Activated CD8-positive, alpha-beta T cell treated with anti-CD3 and anti-CD28 coated beads for 36 hours (primary cell): ENCODE measurements around the gene HNRNPLL. TPM values are rescaled to one million over a fixed set of nuclear protein-coding genes. Genes with fewer than 3 reads are reported as not detected.
A peak's percentile ranks its signal among the peaks of the same experiment; 100 is the strongest.
"Not testable (repeated sequence)": the region's sequence is repeated elsewhere in the genome, so short reads cannot be mapped to it uniquely, and the experiment has no call there.

Source experiments
- ATAC-seq: fragments of 200-7000 bp; cut with Tn5 transposase; one replicate; pipeline ENCODE4 v1.10.0; 2021; ENCODE audit warnings: mild to moderate bottlenecking, moderate library complexity
- CTCF ChIA-PET: fragments of 350-600 bp; sonication (Branson Sonifier 250); formaldehyde crosslinking; loops from one replicate; lab custom pipeline; 2021; ENCODE audit warnings: antibody characterized with exemption; lab: Charles Lee
- POLR2A ChIA-PET: fragments of 350-600 bp; sonication (Branson Sonifier 250); formaldehyde crosslinking; loops from one replicate; lab custom pipeline; 2021; ENCODE audit warnings: antibody characterized with exemption; lab: Charles Lee
- DNase-seq: peaks from one replicate; pipeline ENCODE4 v3.0.0-alpha.2; 2020
- H3K27ac Mint-ChIP-seq: one replicate; pipeline ENCODE4 v1.8.0; 2021; ENCODE audit warnings: mild to moderate bottlenecking, mixed read lengths
- H3K27me3 Mint-ChIP-seq: one replicate; pipeline ENCODE4 v1.8.0; 2021; ENCODE audit warnings: mixed read lengths
- H3K36me3 Mint-ChIP-seq: one replicate; pipeline ENCODE4 v1.8.0; 2021; ENCODE audit warnings: low read depth, mixed read lengths
- H3K4me1 Mint-ChIP-seq: one replicate; pipeline ENCODE4 v1.8.0; 2021; ENCODE audit warnings: low read depth, mixed read lengths
- H3K4me3 Mint-ChIP-seq: one replicate; pipeline ENCODE4 v1.8.0; 2021; ENCODE audit warnings: mild to moderate bottlenecking, moderate library complexity, mixed read lengths
- H3K9me3 Mint-ChIP-seq: one replicate; pipeline ENCODE4 v1.8.0; 2021; ENCODE audit warnings: mixed read lengths
- CTCF ChIP-seq: fragments of 200-600 bp; IDR thresholded peaks from one replicate; pipeline ENCODE4 v1.8.0; 2022; ENCODE audit warnings: antibody characterized with exemption, mild to moderate bottlenecking
- intact Hi-C: fragments of 100-400 bp; cut with micrococcal nuclease; formaldehyde crosslinking; loops from one replicate; pipeline ENCODE4 v1.10.0; 2022
- total RNA-seq, 2 experiments: library from RNA; stranded (reverse); gene quantifications; one replicate each; pipeline ENCODE4 v1.2.3, GENCODE V29; 2021

HNRNPLL gene
- total RNA-seq, 2 experiments from 2014 or later = 54.9 to 55.3 TPM

- no peaks in the 10 kb centered on the region for H3K9me3 Mint-ChIP-seq
- peaks cover 3% of the 10 kb centered on the region for H3K27me3 Mint-ChIP-seq
- intact Hi-C loops = loop anchor here (5.0 kb wide), 1 partner anchor 204 kb away; no protein-coding TSS in a partner anchor
- H3K27ac Mint-ChIP-seq = no peak overlapping the region
- ChIA-PET CTCF (interaction anchor here (0.8 to 3.9 kb wide), 7 partner anchors 10 to 44 kb away, joined by 3 to 22 read pairs (median 6); no protein-coding TSS in a partner anchor), POLR2A (no interaction called here)
- TF ChIP-seq CTCF = no peak
- no peak for DNase-seq
- no peaks in the 10 kb centered on the region for H3K36me3 Mint-ChIP-seq
- ATAC-seq = no peak
- peaks cover 13% of the 10 kb centered on the region for H3K4me1 Mint-ChIP-seq
- no peak overlapping the region for H3K4me3 Mint-ChIP-seq
Observed at GRCh38 chr2:38537937-38538525, 64.7 kb downstream of the HNRNPLL start.

GRCh38 chr2:38537296-38537695, 65.4 kb downstream of the HNRNPLL start:
- H3K27ac Mint-ChIP-seq, DNase-seq, H3K27me3 Mint-ChIP-seq, H3K4me3 Mint-ChIP-seq, ATAC-seq, H3K4me1 Mint-ChIP-seq, POLR2A ChIA-PET, H3K36me3 Mint-ChIP-seq, H3K9me3 Mint-ChIP-seq: not testable (repeated sequence)
- intact Hi-C loops = loop anchor here (5.0 kb wide), 1 partner anchor 205 kb away; no protein-coding TSS in a partner anchor
- CTCF ChIA-PET = interaction anchor here (0.8 to 3.9 kb wide), 11 partner anchors 11 to 692 kb away, joined by 3 to 22 read pairs (median 6); partner anchors contain the start of gene HNRNPLL

- Mint-ChIP-seq H3K27me3 (peaks cover 3% of the 10 kb centered on the region), H3K4me3 (peak overlapping the region; percentile 50)
Observed at GRCh38 chr2:38535744-38536506, 66.8 kb downstream of the HNRNPLL start.

GRCh38 chr2:38535404-38535743, 67.4 kb downstream of the HNRNPLL start:
- DNase-seq = no peak
- H3K4me1 Mint-ChIP-seq = no peaks in the 10 kb centered on the region
- intact Hi-C loops = loop anchor here (5.0 kb wide), 1 partner anchor 207 kb away; no protein-coding TSS in a partner anchor
- ATAC-seq = no peak
- CTCF ChIA-PET = interaction anchor here (0.7 to 3.9 kb wide), 16 partner anchors 8 to 218 kb away, joined by 3 to 22 read pairs (median 6); partner anchors contain the start of gene HNRNPLL
- no peak for TF ChIP-seq CTCF
- POLR2A ChIA-PET = interaction anchor here (0.6 to 1.2 kb wide), 3 partner anchors 12 to 216 kb away, joined by 3 read pairs; partner anchors contain the start of gene SRSF7
- peaks cover 5% of the 10 kb centered on the region for H3K27me3 Mint-ChIP-seq
- H3K4me3 Mint-ChIP-seq = peak overlapping the region; percentile 50
- H3K9me3 Mint-ChIP-seq = no peaks in the 10 kb centered on the region
- no peaks in the 10 kb centered on the region for H3K36me3 Mint-ChIP-seq
- no peak overlapping the region for H3K27ac Mint-ChIP-seq

More at GRCh38 chr2:38535744-38536506, 66.8 kb downstream of the HNRNPLL start:
- intact Hi-C loops = loop anchor here (5.0 kb wide), 1 partner anchor 206 kb away; no protein-coding TSS in a partner anchor
- no peak overlapping the region for H3K27ac Mint-ChIP-seq
- ATAC-seq (peak; percentile 96), DNase-seq (peak; percentile 87)
- peak; percentile 96 for TF ChIP-seq CTCF
- POLR2A ChIA-PET = interaction anchor here (0.6 to 1.2 kb wide), 4 partner anchors 11 to 215 kb away, joined by 3 read pairs; partner anchors contain the start of gene SRSF7
- H3K36me3 Mint-ChIP-seq = no peaks in the 10 kb centered on the region
- H3K9me3 Mint-ChIP-seq = no peaks in the 10 kb centered on the region
- CTCF ChIA-PET = interaction anchor here (0.7 to 3.9 kb wide), 35 partner anchors 8 to 694 kb away, joined by 3 to 22 read pairs (median 4); partner anchors contain the start of gene HNRNPLL
- no peaks in the 10 kb centered on the region for H3K4me1 Mint-ChIP-seq

GRCh38 chr2:38534746-38535403, 67.9 kb downstream of the HNRNPLL start:
- Mint-ChIP-seq H3K4me1 (no peaks in the 10 kb centered on the region), H3K27ac (no peak overlapping the region), H3K27me3 (peaks cover 5% of the 10 kb centered on the region), H3K36me3 (no peaks in the 10 kb centered on the region), H3K9me3 (no peaks in the 10 kb centered on the region), H3K4me3 (no peak overlapping the region)
- ChIA-PET CTCF (interaction anchor here (0.7 to 3.9 kb wide), 16 partner anchors 9 to 218 kb away, joined by 3 to 22 read pairs (median 6); partner anchors contain the start of gene HNRNPLL), POLR2A (interaction anchor here (0.6 to 1.2 kb wide), 3 partner anchors 12 to 216 kb away, joined by 3 read pairs; partner anchors contain the start of gene SRSF7)
- ATAC-seq = no peak
- DNase-seq = no peak
- intact Hi-C loops = loop anchor here (5.0 kb wide), 1 partner anchor 207 kb away; no protein-coding TSS in a partner anchor
- no peak for TF ChIP-seq CTCF
